Psoas muscle (tissue), 8 donors: Measurements from ENCODE around the gene TTBK1. TPM values are rescaled to one million over a fixed set of nuclear protein-coding genes. Genes with fewer than 3 reads are reported as not detected.

Source experiments
- ATAC-seq, 4 donors: fragments of 200-7000 bp; cut with Tn5 transposase; one replicate each; pipeline ENCODE4 v1.9.1; 2020; ENCODE audit warnings: moderate library complexity in 3 of 4, mild to moderate bottlenecking in 2 of 4
- DNase-seq, 2 donors: peaks; one replicate each; pipeline ENCODE4 v3.0.0-alpha.2; 2020
- H3K27ac ChIP-seq: fragments of 200-600 bp; one replicate; pipeline ENCODE4 v1.8.0; 2022
- H3K27me3 ChIP-seq, 3 donors: fragments of 200-600 bp in 1 of 3; one replicate each; pipeline versions ENCODE4 v1.6.1 to v1.8.0; 2013 to 2022; ENCODE audit warnings: low read length in 2 of 3, mild to moderate bottlenecking in 2 of 3, moderate library complexity in 1 of 3; ENCODE audit not compliant: insufficient read depth in 3 of 3
- H3K36me3 ChIP-seq, 2 donors: fragments of 200-600 bp in 1 of 2; one replicate each; pipeline versions ENCODE4 v1.6.1 to v1.8.0; 2013 to 2022; ENCODE audit warnings: low read depth in 1 of 2, mild to moderate bottlenecking in 1 of 2, moderate library complexity in 1 of 2; ENCODE audit not compliant: insufficient read depth in 1 of 2
- H3K4me1 ChIP-seq: fragments of 200-600 bp; one replicate; pipeline ENCODE4 v1.8.0; 2022
- H3K4me3 ChIP-seq: fragments of 200-600 bp; one replicate; pipeline ENCODE4 v1.8.0; 2022; ENCODE audit warnings: mild to moderate bottlenecking
- H3K9me3 ChIP-seq: fragments of 200-600 bp; one replicate; pipeline ENCODE4 v1.8.0; 2022
- WGBS, 3 donors: extraction: QIAGEN DNeasy Blood & Tissue Kit; methylation state at CpG; one replicate each; pipeline versions ENCODE4 v1.1.6 to v1.1.7; 2013; 5-methylcytosine and 5-hydroxymethylcytosine counted together
- intact Hi-C, 2 donors: fragments of 100-400 bp; cut with DNase I; formaldehyde crosslinking; loops; one replicate each; pipeline versions ENCODE4 v1.11.0 to v1.14.2; 2022
- polyA plus RNA-seq, 3 donors: library from polyadenylated mRNA; stranded (reverse); fragments of 200-250 nt; gene quantifications; one replicate each; pipeline ENCODE4 v1.2.3, GENCODE V29; 2013
- total RNA-seq, 4 donors: library from RNA; stranded (reverse); fragmentation: NEBNext Ultra II Directional in 2 of 4; extraction: Animal tissue kit (Norgen Biotek cat#: 25700) in 2 of 4; gene quantifications; one replicate each; pipeline versions ENCODE4 v1.2.1 to v1.2.4, GENCODE V29; 2021 to 2023
- TF ChIP-seq, protein P1 (sequence below): fragments of 200-600 bp; IDR thresholded peaks from one replicate; pipeline ENCODE4 v1.8.0; 2022; ENCODE audit warnings: antibody characterized with exemption
- donor health status: healthy with polysubstance abuse.
- donor health status: DM: no; HTN: no; CAD: no; lungs with moderate emphysema.
- donor health status: Bipolar disorder and iron deficiency.
- donor health status: healthy.
- donor health status: DM: yes; HTN: yes; CAD: no.
- donor health status: DM: no; HTN: no; CAD: no.
- donor health status: DM: no; HTN: no; CAD: no.
- donor health status: DM: yes; HTN: yes; CAD: no.

TTBK1 gene
- total and polyA plus RNA-seq, 7 donors = 0.01 to 0.03 TPM; not detected in 5

DNA sequence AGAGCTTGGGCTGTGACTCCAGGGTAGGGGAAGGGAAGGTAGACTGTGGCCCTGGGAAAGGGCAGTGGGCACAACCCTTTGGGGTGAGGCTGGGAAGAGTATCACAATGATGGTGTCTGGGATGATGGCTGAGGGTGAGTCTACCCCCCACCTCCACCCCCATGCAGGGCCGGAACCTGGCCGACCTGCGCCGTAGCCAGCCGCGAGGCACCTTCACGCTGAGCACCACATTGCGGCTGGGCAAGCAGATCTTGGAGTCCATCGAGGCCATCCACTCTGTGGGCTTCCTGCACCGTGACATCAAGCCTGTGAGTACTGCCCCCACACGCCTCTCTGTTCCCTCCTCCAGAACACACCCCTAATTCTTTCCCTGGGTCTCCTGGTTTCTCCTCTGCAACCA lies 10.1 kb downstream of the TTBK1 start:
- WGBS, 3 donors = 87 to 94% (median 89%) methylated on average over 9 to 11 of the region's 11 CpGs
- Histone ChIP-seq H3K36me3 (no peaks in the 10 kb centered on the region), H3K27me3 (peaks cover 0 to 18% (median 4%) of the 10 kb centered on the region in 3 donors), H3K4me3 (no peak overlapping the region), H3K4me1 (no peaks in the 10 kb centered on the region), H3K9me3 (no peaks in the 10 kb centered on the region), H3K27ac (no peak overlapping the region)
- TF ChIP-seq, protein P1, sequence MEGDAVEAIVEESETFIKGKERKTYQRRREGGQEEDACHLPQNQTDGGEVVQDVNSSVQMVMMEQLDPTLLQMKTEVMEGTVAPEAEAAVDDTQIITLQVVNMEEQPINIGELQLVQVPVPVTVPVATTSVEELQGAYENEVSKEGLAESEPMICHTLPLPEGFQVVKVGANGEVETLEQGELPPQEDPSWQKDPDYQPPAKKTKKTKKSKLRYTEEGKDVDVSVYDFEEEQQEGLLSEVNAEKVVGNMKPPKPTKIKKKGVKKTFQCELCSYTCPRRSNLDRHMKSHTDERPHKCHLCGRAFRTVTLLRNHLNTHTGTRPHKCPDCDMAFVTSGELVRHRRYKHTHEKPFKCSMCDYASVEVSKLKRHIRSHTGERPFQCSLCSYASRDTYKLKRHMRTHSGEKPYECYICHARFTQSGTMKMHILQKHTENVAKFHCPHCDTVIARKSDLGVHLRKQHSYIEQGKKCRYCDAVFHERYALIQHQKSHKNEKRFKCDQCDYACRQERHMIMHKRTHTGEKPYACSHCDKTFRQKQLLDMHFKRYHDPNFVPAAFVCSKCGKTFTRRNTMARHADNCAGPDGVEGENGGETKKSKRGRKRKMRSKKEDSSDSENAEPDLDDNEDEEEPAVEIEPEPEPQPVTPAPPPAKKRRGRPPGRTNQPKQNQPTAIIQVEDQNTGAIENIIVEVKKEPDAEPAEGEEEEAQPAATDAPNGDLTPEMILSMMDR = no peak
- intact Hi-C loops = no loop called here
- ATAC-seq (no peak), DNase-seq (peak in 1 of 2 donors; percentile 41)

DNA sequence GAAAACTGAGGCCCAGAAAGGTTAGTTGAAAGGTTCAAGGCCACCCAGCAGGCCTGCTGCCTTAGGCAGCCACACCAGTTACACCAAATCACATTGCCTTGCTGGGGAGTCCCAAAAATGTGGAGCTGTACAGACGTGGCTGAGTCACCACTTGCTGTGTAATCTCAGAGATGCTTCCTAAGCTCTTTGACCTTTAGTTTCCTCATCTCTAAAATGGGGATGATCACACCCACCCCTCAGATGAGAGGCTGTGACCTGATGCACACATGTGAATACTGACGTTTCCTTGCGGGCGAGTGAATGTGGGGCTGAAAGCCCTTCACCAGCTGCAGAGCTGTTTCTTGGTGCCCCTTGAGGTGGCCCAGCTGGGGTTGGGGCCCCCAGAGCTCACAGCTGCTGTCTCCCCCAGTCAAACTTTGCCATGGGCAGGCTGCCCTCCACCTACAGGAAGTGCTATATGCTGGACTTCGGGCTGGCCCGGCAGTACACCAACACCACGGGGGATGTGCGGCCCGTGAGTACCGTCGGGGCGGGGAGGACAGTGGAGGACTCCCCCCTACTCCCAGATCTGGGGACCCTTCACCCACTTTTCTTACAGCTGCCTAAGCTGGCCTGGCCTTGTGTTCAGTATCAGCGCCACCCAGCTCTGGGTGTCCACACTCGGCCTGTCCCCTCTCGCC lies 11.0 kb downstream of the TTBK1 start:
- DNase-seq = no peak
- WGBS, 3 donors = 80 to 91% (median 82%) methylated on average over 15 of the region's 15 CpGs
- Histone ChIP-seq H3K36me3 (no peaks in the 10 kb centered on the region), H3K4me1 (no peaks in the 10 kb centered on the region), H3K9me3 (no peaks in the 10 kb centered on the region), H3K27me3 (peaks cover 0 to 18% (median 4%) of the 10 kb centered on the region in 3 donors), H3K4me3 (no peak overlapping the region), H3K27ac (no peak overlapping the region)
- intact Hi-C loops = no loop called here
- ATAC-seq = no peak
- TF ChIP-seq, protein P1 = no peak

DNA sequence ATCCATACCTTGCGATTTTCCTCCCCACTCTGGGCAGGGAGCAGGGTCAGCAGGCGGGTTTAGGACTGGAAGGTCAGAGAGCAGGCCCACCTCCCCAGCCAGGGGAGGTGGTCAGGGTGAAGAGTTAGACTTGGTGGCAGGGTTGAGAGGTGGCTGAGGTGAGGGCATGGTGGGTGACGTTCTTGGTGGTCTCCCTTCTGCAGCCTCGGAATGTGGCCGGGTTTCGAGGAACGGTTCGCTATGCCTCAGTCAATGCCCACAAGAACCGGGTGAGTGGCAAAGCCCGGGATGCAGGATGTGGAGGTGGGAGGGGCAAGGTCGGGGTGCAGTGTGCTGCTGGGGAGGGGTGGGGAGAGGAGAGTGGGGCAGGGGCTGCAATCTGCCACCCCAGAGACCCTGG lies 11.6 kb downstream of the TTBK1 start:
- DNase-seq (peak in 1 of 2 donors; percentile 31), ATAC-seq (no peak)
- no peaks in the 10 kb centered on the region for H3K36me3 ChIP-seq
- no peak overlapping the region for H3K27ac ChIP-seq
- intact Hi-C loops = no loop called here
- peaks cover 0 to 18% (median 4%) of the 10 kb centered on the region in 3 donors for H3K27me3 ChIP-seq
- no peak overlapping the region for H3K4me3 ChIP-seq
- TF ChIP-seq, protein P1 = no peak
- H3K4me1 ChIP-seq = no peaks in the 10 kb centered on the region
- no peaks in the 10 kb centered on the region for H3K9me3 ChIP-seq
- WGBS, 3 donors = 78 to 88% (median 79%) methylated on average over 9 to 11 of the region's 11 CpGs

DNA sequence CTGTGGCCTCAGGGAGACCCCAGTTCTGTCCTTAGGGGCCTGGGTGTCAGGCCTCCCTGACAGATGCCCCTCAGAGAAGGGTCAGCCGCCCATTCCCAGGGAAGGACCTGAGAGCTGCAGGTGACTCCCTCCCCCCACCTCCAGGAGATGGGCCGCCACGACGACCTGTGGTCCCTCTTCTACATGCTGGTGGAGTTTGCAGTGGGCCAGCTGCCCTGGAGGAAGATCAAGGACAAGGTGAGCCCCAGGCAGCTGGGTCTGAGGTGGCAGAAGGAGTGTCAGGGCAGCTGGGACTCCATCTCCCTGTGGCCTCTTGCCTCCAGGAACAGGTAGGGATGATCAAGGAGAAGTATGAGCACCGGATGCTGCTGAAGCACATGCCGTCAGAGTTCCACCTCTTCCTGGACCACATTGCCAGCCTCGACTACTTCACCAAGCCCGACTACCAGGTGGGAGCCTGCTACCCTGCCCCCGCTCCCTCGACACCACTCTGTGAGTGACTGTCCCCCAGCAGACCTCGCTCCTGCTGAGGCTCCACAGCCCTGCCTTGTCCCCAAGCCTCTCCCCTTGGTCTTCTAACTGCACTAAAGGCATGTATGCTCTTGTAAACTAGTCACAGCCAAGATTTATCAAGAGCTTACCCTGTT lies 12.2 kb downstream of the TTBK1 start:
- Histone ChIP-seq H3K9me3 (no peaks in the 10 kb centered on the region), H3K27ac (no peak overlapping the region), H3K27me3 (peaks cover 0 to 18% (median 4%) of the 10 kb centered on the region in 3 donors), H3K4me1 (no peaks in the 10 kb centered on the region), H3K36me3 (no peaks in the 10 kb centered on the region), H3K4me3 (no peak overlapping the region)
- TF ChIP-seq, protein P1 = no peak
- ATAC-seq (no peak), DNase-seq (peak in 1 of 2 donors; percentile 35)
- WGBS, 3 donors = 66 to 73% (median 70%) methylated on average over 11 of the region's 11 CpGs
- intact Hi-C loops = no loop called here
